ENCODE measurements around the gene KRTAP3-1. TPM values are rescaled to one million over a fixed set of nuclear protein-coding genes. Genes with fewer than 3 reads are reported as not detected.
"Not testable (repeated sequence)": the region's sequence is repeated elsewhere in the genome, so short reads cannot be mapped to it uniquely, and the experiment has no call there.

The KRTAP3-1 gene
- total RNA-seq (ENCODE audit: low replicate concordance): not detected in 2 replicates

- no peaks in the 10 kb centered on the region for H3F3A ChIP-seq (ENCODE audit: low read depth)
- Mint-ChIP-seq H3K4me3 (no peak within 1 kb of the TSS), H3K27me3 (ENCODE audit: insufficient read depth, low read depth) (no peaks in the 10 kb centered on the region), H3K27ac (no peak within 1 kb of the TSS), H3K36me3 (no peaks in the 10 kb centered on the region), H3K4me1 (peaks cover 6% of the 10 kb centered on the region), H3K9me3 (no peaks in the 10 kb centered on the region)
- no peak within 1 kb of the TSS for H3K27ac ChIP-seq
- no peaks in the 10 kb centered on the region for H3K79me2 ChIP-seq (ENCODE audit: low read depth)
- peak within 1 kb of the TSS; percentile 28 for H3K4me2 ChIP-seq
- no peaks in the 10 kb centered on the region for H4K20me1 ChIP-seq (ENCODE audit: low read depth)
- H3K9me3 ChIP-seq (ENCODE audit: low read depth): no peaks in the 10 kb centered on the region
- TF ChIP-seq CTCF (IDR thresholded peaks at IDR 0.05): no peak
- TF ChIP-seq EZH2 (IDR thresholded peaks at IDR 0.05): no peak
- no peak for TF ChIP-seq EZH2phosphoT487 (IDR thresholded peaks at IDR 0.05)
- no peak for DNase-seq (ENCODE audit: low spot score)
- no peaks in the 10 kb centered on the region for H3K36me3 ChIP-seq
- H2AFZ ChIP-seq (replicated peaks): peak within 1 kb of the TSS; percentile 8
- no peak within 1 kb of the TSS for H3K9ac ChIP-seq
- no peak within 1 kb of the TSS for H3K4me3 ChIP-seq
- no peaks in the 10 kb centered on the region for H3K27me3 ChIP-seq
- H3K4me1 ChIP-seq: peaks cover 18% of the 10 kb centered on the region
These were observed at the start of gene KRTAP3-1 for GRCh38 chr17:41008811-41009210. TSS of gene KRTAP3-1 (minus strand) at chr17:41009128. CDS start at chr17:41009074, 54 bp downstream.

GRCh38 chr17:41057547-41057946 lies 48.6 kb upstream of the KRTAP3-1 start:
- Histone ChIP-seq H3K79me2 (ENCODE audit: low read depth) (no peaks in the 10 kb centered on the region), H3K4me1 (no peaks in the 10 kb centered on the region), H3F3A (ENCODE audit: low read depth) (no peaks in the 10 kb centered on the region), H3K36me3 (no peaks in the 10 kb centered on the region), H3K9me3 (ENCODE audit: low read depth) (no peaks in the 10 kb centered on the region), H3K4me3 (no peak overlapping the region), H3K27me3 (no peaks in the 10 kb centered on the region), H4K20me1 (ENCODE audit: low read depth) (no peaks in the 10 kb centered on the region), H3K9ac (no peak overlapping the region), H2AFZ (replicated peaks) (no peak overlapping the region), H3K4me2 (no peak overlapping the region), H3K27ac (no peak overlapping the region)
- Mint-ChIP-seq H3K4me1 (peaks cover 10% of the 10 kb centered on the region), H3K27ac (no peak overlapping the region), H3K36me3 (no peaks in the 10 kb centered on the region), H3K4me3 (no peak overlapping the region), H3K9me3 (no peaks in the 10 kb centered on the region), H3K27me3 (ENCODE audit: insufficient read depth, low read depth) (peaks cover 3% of the 10 kb centered on the region)
- TF ChIP-seq CTCF (IDR thresholded peaks at IDR 0.05) (no peak), EZH2phosphoT487 (IDR thresholded peaks at IDR 0.05) (no peak), EZH2 (IDR thresholded peaks at IDR 0.05) (no peak)
- no peak for DNase-seq (ENCODE audit: low spot score)

GRCh38 chr17:41055130-41055529 lies 46.2 kb upstream of the KRTAP3-1 start, which contains the start of gene KRTAP2-2:
TSS of gene KRTAP2-2 (minus strand) at chr17:41055230. CDS start at chr17:41055211, 19 bp downstream.
- not testable (repeated sequence) for H3K4me1 Mint-ChIP-seq; H3K27ac ChIP-seq; H4K20me1 ChIP-seq (ENCODE audit: low read depth); H3K4me3 ChIP-seq; H3K36me3 Mint-ChIP-seq; DNase-seq (ENCODE audit: low spot score); H3F3A ChIP-seq (ENCODE audit: low read depth); H3K4me3 Mint-ChIP-seq; H3K9me3 Mint-ChIP-seq; H3K79me2 ChIP-seq (ENCODE audit: low read depth); H3K36me3 ChIP-seq; H3K9ac ChIP-seq; H3K4me1 ChIP-seq; H3K27me3 ChIP-seq; H3K27ac Mint-ChIP-seq; H3K9me3 ChIP-seq (ENCODE audit: low read depth); H3K27me3 Mint-ChIP-seq (ENCODE audit: insufficient read depth, low read depth); H3K4me2 ChIP-seq; H2AFZ ChIP-seq (replicated peaks)

- H3K4me1 ChIP-seq; H3K9me3 ChIP-seq (ENCODE audit: low read depth); H3K4me1 Mint-ChIP-seq; H3K79me2 ChIP-seq (ENCODE audit: low read depth); H3K27me3 Mint-ChIP-seq (ENCODE audit: insufficient read depth, low read depth); H3K4me2 ChIP-seq; H3K36me3 Mint-ChIP-seq; H3K4me3 ChIP-seq; H3K27ac ChIP-seq; H3F3A ChIP-seq (ENCODE audit: low read depth); H3K27ac Mint-ChIP-seq; H3K9ac ChIP-seq; H3K27me3 ChIP-seq; DNase-seq (ENCODE audit: low spot score); H3K9me3 Mint-ChIP-seq; H3K36me3 ChIP-seq; H3K4me3 Mint-ChIP-seq; H2AFZ ChIP-seq (replicated peaks); H4K20me1 ChIP-seq (ENCODE audit: low read depth): not testable (repeated sequence)
These were observed 45.6 kb upstream of the KRTAP3-1 start for GRCh38 chr17:41054556-41054955.

All from neural progenitor cell (in vitro differentiated cells).